HepG2 (cell line): ENCODE results near the gene ARHGAP23. TPM values are rescaled to one million over a fixed set of nuclear protein-coding genes. Genes with fewer than 3 reads are reported as not detected.
A peak's percentile ranks its signal among the peaks of the same experiment; 100 is the strongest.

Experiments
- CHD4 ChIP-seq: fragments of 200-600 bp; sonication (generic); IDR thresholded peaks from 2 replicates; pipeline ENCODE4 v1.7.0; 2017; ENCODE audit warnings: mild to moderate bottlenecking, low read length, borderline replicate concordance
- GZF1 ChIP-seq: sonication (generic); formaldehyde crosslinking; IDR thresholded peaks from 2 replicates; pipeline ENCODE4 v1.5.1; 2020; ENCODE audit warnings: mild to moderate bottlenecking, missing genetic modification reagents
- JUND ChIP-seq: sonication (generic); formaldehyde crosslinking; IDR thresholded peaks from 2 replicates; pipeline ENCODE4 v1.8.0; 2022; ENCODE audit warnings: mild to moderate bottlenecking, missing genetic modification reagents
- KDM2A ChIP-seq: sonication (generic); formaldehyde crosslinking; IDR thresholded peaks from 2 replicates; pipeline ENCODE4 v1.4.0; 2020; ENCODE audit warnings: low read depth, missing genetic modification reagents, borderline replicate concordance
- KLF11 ChIP-seq: IDR thresholded peaks from 2 replicates; pipeline ENCODE4 v1.6.1; 2016; ENCODE audit warnings: missing compliant biosample characterization
- MIXL1 ChIP-seq: IDR thresholded peaks from 2 replicates; pipeline ENCODE4 v1.6.1; 2016
- NCOA1 ChIP-seq: sonication (generic); formaldehyde crosslinking; IDR thresholded peaks from 2 replicates; pipeline ENCODE4 v1.9.0; 2021; ENCODE audit warnings: missing genetic modification reagents
- NFE2L2 ChIP-seq: fragments of 150-350 bp; IDR thresholded peaks from 2 replicates; pipeline ENCODE4 v1.6.1; 2014; ENCODE audit warnings: low read length
- NONO ChIP-seq, 2 experiments: fragments of 450-650 bp in 1 of 2; sonication (generic) in 1 of 2; formaldehyde crosslinking in 1 of 2; IDR thresholded peaks in 1 of 2; conservative IDR thresholded peaks in 1 of 2; 2 replicates each; pipeline versions ENCODE4 v1.6.1 to v1.8.0; 2017 to 2022; ENCODE audit warnings: mild to moderate bottlenecking in 1 of 2, missing genetic modification reagents in 1 of 2, moderate library complexity in 1 of 2
- PHF21A ChIP-seq: sonication (generic); formaldehyde crosslinking; IDR thresholded peaks from 2 replicates; pipeline ENCODE4 v1.5.0; 2020; ENCODE audit warnings: mild to moderate bottlenecking, missing genetic modification reagents
- SIN3B ChIP-seq: fragments of 150-350 bp; IDR thresholded peaks from 2 replicates; pipeline ENCODE4 v1.6.1; 2014; ENCODE audit warnings: low read length
- SIX1 ChIP-seq: sonication (generic); formaldehyde crosslinking; IDR thresholded peaks from 2 replicates; pipeline ENCODE4 v1.4.0; 2020; ENCODE audit warnings: missing genetic modification reagents, borderline replicate concordance
- SMAD1 ChIP-seq: sonication (generic); formaldehyde crosslinking; IDR thresholded peaks from 2 replicates; pipeline ENCODE4 v1.4.0; 2020; ENCODE audit warnings: missing genetic modification reagents, low read depth, mild to moderate bottlenecking, borderline replicate concordance
- TARDBP ChIP-seq: sonication (generic); formaldehyde crosslinking; IDR thresholded peaks from 2 replicates; pipeline ENCODE4 v1.8.0; 2022; ENCODE audit warnings: mild to moderate bottlenecking, missing genetic modification reagents
- ZFP41 ChIP-seq: sonication (generic); formaldehyde crosslinking; IDR thresholded peaks from 2 replicates; pipeline ENCODE4 v1.4.0; 2020; ENCODE audit warnings: mild to moderate bottlenecking, missing genetic modification reagents, borderline replicate concordance
- ZKSCAN8 ChIP-seq: IDR thresholded peaks from 2 replicates; pipeline ENCODE4 v1.6.1; 2016; ENCODE audit warnings: borderline replicate concordance, missing genetic modification reagents, missing compliant biosample characterization
- ZNF20 ChIP-seq: sonication (generic); formaldehyde crosslinking; IDR thresholded peaks from 2 replicates; pipeline ENCODE4 v1.4.0; 2020; ENCODE audit warnings: mild to moderate bottlenecking, moderate library complexity, missing genetic modification reagents
- ZNF224 ChIP-seq: sonication (generic); formaldehyde crosslinking; IDR thresholded peaks from 2 replicates; pipeline ENCODE4 v1.5.0; 2020; ENCODE audit warnings: mild to moderate bottlenecking, missing genetic modification reagents
- ZNF546 ChIP-seq: sonication (generic); formaldehyde crosslinking; conservative IDR thresholded peaks from 2 replicates; pipeline ENCODE4 v1.8.1; 2023; ENCODE audit warnings: mild to moderate bottlenecking, missing genetic modification reagents
- polyA plus RNA-seq, 8 experiments: library from polyadenylated mRNA; depleted of rRNA in 3 of 8; stranded (reverse) in 7 of 8; unstranded in 1 of 8; fragments of >200 nt; fragmentation: Illumina TruSeq in 4 of 8; extraction: Trizol in 4 of 8; gene quantifications; 2 replicates each; pipeline versions ENCODE4 v1.2.1 to v1.2.3, GENCODE V29; 2011 to 2016; ENCODE audit warnings: low read depth in 4 of 8, missing spikeins in 1 of 8, mixed read lengths in 1 of 8; ENCODE audit not compliant: insufficient read depth in 1 of 8
- total RNA-seq, 5 experiments: library from RNA; depleted of rRNA; stranded (reverse); fragments of >200 nt; fragmentation: Illumina TruSeq; extraction: Trizol; gene quantifications; 2 replicates each; pipeline ENCODE4 v1.2.3, GENCODE V29; 2016; ENCODE audit warnings: low read depth in 1 of 5
- TF ChIP-seq, protein P1 (sequence below): sonication (generic); formaldehyde crosslinking; IDR thresholded peaks from 2 replicates; pipeline ENCODE4 v1.4.0; 2020; ENCODE audit warnings: missing genetic modification reagents
- TF ChIP-seq, protein P2 (sequence below): sonication (generic); formaldehyde crosslinking; IDR thresholded peaks from 2 replicates; pipeline ENCODE4 v1.5.0; 2020; ENCODE audit warnings: missing genetic modification reagents, mild to moderate bottlenecking, borderline replicate concordance
- TF ChIP-seq, protein P3 (sequence below): sonication (generic); formaldehyde crosslinking; IDR thresholded peaks from 2 replicates; pipeline ENCODE4 v1.5.0; 2020; ENCODE audit warnings: missing genetic modification reagents
- TF ChIP-seq, protein P4 (sequence below): sonication (generic); formaldehyde crosslinking; IDR thresholded peaks from 2 replicates; pipeline ENCODE4 v1.4.0; 2020; ENCODE audit warnings: mild to moderate bottlenecking, missing genetic modification reagents, borderline replicate concordance

Gene ARHGAP23
- total and polyA plus RNA-seq, 2 of the 13 experiments (the other 11 are each of a cell fraction or from before 2014, with no cell fraction given): 0.03 TPM; not detected in 1

DNA sequence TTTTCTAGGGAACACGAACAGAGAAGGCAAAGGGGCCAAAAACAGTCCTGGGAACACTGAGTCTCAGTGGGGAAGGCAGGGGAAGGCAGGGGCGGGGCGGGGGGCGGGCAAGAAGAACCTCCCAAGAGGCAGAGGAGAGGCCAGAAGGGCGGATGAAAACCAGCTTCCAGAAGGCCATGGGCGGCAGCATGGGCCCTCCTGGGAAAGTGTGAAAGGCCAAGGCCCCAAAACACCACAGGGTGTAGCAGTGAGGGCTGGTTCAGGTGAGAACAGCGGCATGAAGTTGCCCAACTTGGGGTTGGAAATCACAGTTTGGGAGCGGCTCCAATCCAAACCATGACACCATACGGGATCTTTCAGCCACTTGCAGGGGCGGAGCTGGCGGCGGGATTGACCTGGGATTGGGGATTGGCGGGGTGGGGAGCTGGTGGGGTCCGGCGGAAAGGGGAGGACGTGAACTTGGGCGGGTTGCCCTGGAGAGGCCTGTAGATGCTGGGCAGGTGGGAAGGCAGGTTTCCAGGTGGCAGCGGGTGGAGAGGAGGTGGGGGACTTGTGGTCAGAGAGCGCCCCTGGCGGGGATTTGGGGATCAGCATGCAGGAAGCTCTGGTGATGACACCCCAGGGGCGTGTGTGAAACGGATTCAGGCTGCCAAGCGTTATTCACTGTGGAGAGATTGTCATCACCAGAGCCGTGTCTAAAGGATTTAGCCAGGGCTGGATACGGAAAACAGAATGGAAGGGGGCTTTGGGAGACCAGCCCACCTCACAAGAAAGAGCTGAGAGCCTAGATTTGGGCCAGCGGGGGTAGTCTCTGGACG lies 80.9 kb downstream of the ARHGAP23 start (continued):
- TF ChIP-seq, protein P1, sequence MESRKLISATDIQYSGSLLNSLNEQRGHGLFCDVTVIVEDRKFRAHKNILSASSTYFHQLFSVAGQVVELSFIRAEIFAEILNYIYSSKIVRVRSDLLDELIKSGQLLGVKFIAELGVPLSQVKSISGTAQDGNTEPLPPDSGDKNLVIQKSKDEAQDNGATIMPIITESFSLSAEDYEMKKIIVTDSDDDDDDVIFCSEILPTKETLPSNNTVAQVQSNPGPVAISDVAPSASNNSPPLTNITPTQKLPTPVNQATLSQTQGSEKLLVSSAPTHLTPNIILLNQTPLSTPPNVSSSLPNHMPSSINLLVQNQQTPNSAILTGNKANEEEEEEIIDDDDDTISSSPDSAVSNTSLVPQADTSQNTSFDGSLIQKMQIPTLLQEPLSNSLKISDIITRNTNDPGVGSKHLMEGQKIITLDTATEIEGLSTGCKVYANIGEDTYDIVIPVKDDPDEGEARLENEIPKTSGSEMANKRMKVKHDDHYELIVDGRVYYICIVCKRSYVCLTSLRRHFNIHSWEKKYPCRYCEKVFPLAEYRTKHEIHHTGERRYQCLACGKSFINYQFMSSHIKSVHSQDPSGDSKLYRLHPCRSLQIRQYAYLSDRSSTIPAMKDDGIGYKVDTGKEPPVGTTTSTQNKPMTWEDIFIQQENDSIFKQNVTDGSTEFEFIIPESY: no peak
- TF ChIP-seq ZNF20 (CRISPR knock-in tag): no peak
- TF ChIP-seq ZFP41 (CRISPR knock-in tag): no peak
- TF ChIP-seq SMAD1: no peak
- TF ChIP-seq KLF11 (CRISPR knock-in tag): no peak
- TF ChIP-seq PHF21A (CRISPR knock-in tag): no peak
- TF ChIP-seq TARDBP (CRISPR knock-in tag): peak; percentile 54; the same call in 1 of the 2 replicates
- TF ChIP-seq CHD4: 0 out of 2 replicates have a peak, but pooled peaks have one; percentile 33
- no peak for TF ChIP-seq NONO (IDR thresholded peaks at IDR 0.05)
- TF ChIP-seq NONO (CRISPR knock-in tag; conservative IDR thresholded peaks at IDR 0.05): no peak
- TF ChIP-seq, protein P2, sequence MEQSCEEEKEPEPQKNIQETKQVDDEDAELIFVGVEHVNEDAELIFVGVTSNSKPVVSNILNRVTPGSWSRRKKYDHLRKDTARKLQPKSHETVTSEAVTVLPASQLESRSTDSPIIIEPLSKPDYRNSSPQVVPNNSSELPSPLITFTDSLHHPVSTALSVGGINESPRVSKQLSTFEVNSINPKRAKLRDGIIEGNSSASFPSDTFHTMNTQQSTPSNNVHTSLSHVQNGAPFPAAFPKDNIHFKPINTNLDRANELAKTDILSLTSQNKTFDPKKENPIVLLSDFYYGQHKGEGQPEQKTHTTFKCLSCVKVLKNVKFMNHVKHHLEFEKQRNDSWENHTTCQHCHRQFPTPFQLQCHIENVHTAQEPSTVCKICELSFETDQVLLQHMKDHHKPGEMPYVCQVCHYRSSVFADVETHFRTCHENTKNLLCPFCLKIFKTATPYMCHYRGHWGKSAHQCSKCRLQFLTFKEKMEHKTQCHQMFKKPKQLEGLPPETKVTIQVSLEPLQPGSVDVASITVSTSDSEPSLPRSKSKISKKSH (CRISPR knock-in tag): no peak; the same call in 1 of the 2 replicates
- TF ChIP-seq SIX1 (CRISPR knock-in tag): no peak
- no peak for TF ChIP-seq SIN3B
- no peak for TF ChIP-seq NFE2L2
- no peak for TF ChIP-seq KDM2A (CRISPR knock-in tag)
- no peak for TF ChIP-seq ZNF546 (CRISPR knock-in tag)
- no peak for TF ChIP-seq NCOA1 (CRISPR knock-in tag)
- no peak for TF ChIP-seq GZF1 (CRISPR knock-in tag)
- TF ChIP-seq ZNF224 (CRISPR knock-in tag): no peak
- TF ChIP-seq MIXL1 (CRISPR knock-in tag): no peak
- no peak for TF ChIP-seq JUND (CRISPR knock-in tag)
- TF ChIP-seq, protein P3, sequence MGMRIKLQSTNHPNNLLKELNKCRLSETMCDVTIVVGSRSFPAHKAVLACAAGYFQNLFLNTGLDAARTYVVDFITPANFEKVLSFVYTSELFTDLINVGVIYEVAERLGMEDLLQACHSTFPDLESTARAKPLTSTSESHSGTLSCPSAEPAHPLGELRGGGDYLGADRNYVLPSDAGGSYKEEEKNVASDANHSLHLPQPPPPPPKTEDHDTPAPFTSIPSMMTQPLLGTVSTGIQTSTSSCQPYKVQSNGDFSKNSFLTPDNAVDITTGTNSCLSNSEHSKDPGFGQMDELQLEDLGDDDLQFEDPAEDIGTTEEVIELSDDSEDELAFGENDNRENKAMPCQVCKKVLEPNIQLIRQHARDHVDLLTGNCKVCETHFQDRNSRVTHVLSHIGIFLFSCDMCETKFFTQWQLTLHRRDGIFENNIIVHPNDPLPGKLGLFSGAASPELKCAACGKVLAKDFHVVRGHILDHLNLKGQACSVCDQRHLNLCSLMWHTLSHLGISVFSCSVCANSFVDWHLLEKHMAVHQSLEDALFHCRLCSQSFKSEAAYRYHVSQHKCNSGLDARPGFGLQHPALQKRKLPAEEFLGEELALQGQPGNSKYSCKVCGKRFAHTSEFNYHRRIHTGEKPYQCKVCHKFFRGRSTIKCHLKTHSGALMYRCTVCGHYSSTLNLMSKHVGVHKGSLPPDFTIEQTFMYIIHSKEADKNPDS (CRISPR knock-in tag): peak; percentile 40; the same call in 1 of the 2 replicates
- no peak for TF ChIP-seq ZKSCAN8 (CRISPR knock-in tag)
- TF ChIP-seq, protein P4, sequence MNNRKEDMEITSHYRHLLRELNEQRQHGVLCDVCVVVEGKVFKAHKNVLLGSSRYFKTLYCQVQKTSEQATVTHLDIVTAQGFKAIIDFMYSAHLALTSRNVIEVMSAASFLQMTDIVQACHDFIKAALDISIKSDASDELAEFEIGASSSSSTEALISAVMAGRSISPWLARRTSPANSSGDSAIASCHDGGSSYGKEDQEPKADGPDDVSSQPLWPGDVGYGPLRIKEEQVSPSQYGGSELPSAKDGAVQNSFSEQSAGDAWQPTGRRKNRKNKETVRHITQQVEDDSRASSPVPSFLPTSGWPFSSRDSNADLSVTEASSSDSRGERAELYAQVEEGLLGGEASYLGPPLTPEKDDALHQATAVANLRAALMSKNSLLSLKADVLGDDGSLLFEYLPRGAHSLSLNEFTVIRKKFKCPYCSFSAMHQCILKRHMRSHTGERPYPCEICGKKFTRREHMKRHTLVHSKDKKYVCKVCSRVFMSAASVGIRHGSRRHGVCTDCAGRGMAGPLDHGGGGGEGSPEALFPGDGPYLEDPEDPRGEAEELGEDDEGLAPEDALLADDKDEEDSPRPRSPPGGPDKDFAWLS (CRISPR knock-in tag): no peak
